Measurements from ENCODE around the gene CUBN. TPM values are rescaled to one million over a fixed set of nuclear protein-coding genes. Genes with fewer than 3 reads are reported as not detected.
A peak's percentile ranks its signal among the peaks of the same experiment; 100 is the strongest.

The CUBN gene
- total and polyA plus RNA-seq, 10 of the 15 experiments (the other 5 are each of a cell fraction or from before 2014, with no cell fraction given): under 0.01 to 0.14 (median 0.02) TPM; not detected in 6

- TF ChIP-seq E2F8 (IDR thresholded peaks at IDR 0.05; ENCODE audit: low read depth, partially characterized antibody) (peak; percentile 68), SMAD1 (IDR thresholded peaks at IDR 0.05; ENCODE audit: low read depth, partially characterized antibody) (no peak), MXI1 (IDR thresholded peaks at IDR 0.05; ENCODE audit: low read depth, low read length) (no peak), ZBTB4 (CRISPR knock-in tag; IDR thresholded peaks at IDR 0.05) (no peak), RELA (IDR thresholded peaks at IDR 0.05; ENCODE audit: borderline replicate concordance, partially characterized antibody) (peak; percentile 7), YY1 (IDR thresholded peaks at IDR 0.05; ENCODE audit: low read depth, low read length) (peak; percentile 19; the same call in 1 of the 2 replicates), HCFC1 (IDR thresholded peaks at IDR 0.05; ENCODE audit: low read length) (peak; percentile 83), MLLT1 (IDR thresholded peaks at IDR 0.05) (peak; percentile 36), SIX5 (IDR thresholded peaks at IDR 0.05; ENCODE audit: low read depth, low read length, severe bottlenecking) (peak; percentile 77), NR2F1 (conservative IDR thresholded peaks at IDR 0.05) (0 out of 2 replicates have a peak, but pooled peaks have one; percentile 19), ZNF384 (IDR thresholded peaks at IDR 0.05; ENCODE audit: borderline replicate concordance, low read depth, low read length) (no peak), CEBPB (IDR thresholded peaks at IDR 0.05; ENCODE audit: borderline replicate concordance in 1 of 2, low read depth in 2 of 2, low read length in 2 of 2) (peak in 1 of 2 experiments; percentile 74; a peak in 1 of 4 replicates), GATAD2B (conservative IDR thresholded peaks at IDR 0.05; ENCODE audit: low read depth) (peak; percentile 6; the same call in 1 of the 2 replicates), NKRF (conservative IDR thresholded peaks at IDR 0.05) (peak; percentile 85), DPF2 (IDR thresholded peaks at IDR 0.05) (peak; percentile 55), E2F4 (IDR thresholded peaks at IDR 0.05; ENCODE audit: low read depth, low read length) (no peak)
Observed at GRCh38 chr10:16817125-16818019, 312.2 kb downstream of the CUBN start, which contains the start of gene RSU1 (continued).

All from GM12878 (cell line).